K562 (cell line): Measurements from ENCODE around the gene HEMK1. TPM values are rescaled to one million over a fixed set of nuclear protein-coding genes. Genes with fewer than 3 reads are reported as not detected.

Experiments
- ATAC-seq: fragments of 200-7000 bp; cut with Tn5 transposase; 3 replicates; pipeline ENCODE4 v1.9.1; 2020; ENCODE audit warnings: moderate library complexity
- BruUV-seq: library from RNA; stranded (reverse); fragments of 400-500 nt; replicated peaks from 2 replicates; lab custom pipeline; 2021; lab: Mats Ljungman, UMichigan
- CTCF ChIA-PET: fragments of 300-600 bp; formaldehyde crosslinking; extraction: SDS; loops from one replicate; lab custom pipeline; 2021; ENCODE audit warnings: low intra/inter-chr PET ratio; lab: Yijun Ruan, JAX
- POLR2A ChIA-PET: fragments of 300-600, 350-650 bp; sonication (Branson Sonifier 250); formaldehyde crosslinking; extraction: SDS; loops from one replicate; lab custom pipeline; 2021; ENCODE audit warnings: antibody characterized with exemption, inconsistent platforms; lab: Yijun Ruan, JAX
- DNase-seq, 4 experiments: peaks; one replicate each; pipeline versions ENCODE4 v3.0.0 to v3.0.0-alpha.2; 2011 to 2018; ENCODE audit warnings: low spot score in 3 of 4, mixed read lengths in 3 of 4; ENCODE audit errors: extremely low read depth in 1 of 4
- FAIRE-seq: peaks from 2 replicates; lab custom pipeline; 2011; peaks lifted over from hg19 to GRCh38; lab: Jason Lieb, UNC
- H2AFZ ChIP-seq: 2 replicates; pipeline ENCODE4 v1.6.0; 2011; ENCODE audit warnings: low read depth, low read length, control low read depth, inconsistent platforms
- H3K27ac ChIP-seq: fragments of 200-600 bp; 3 replicates; pipeline ENCODE4 v1.8.0; 2011; ENCODE audit warnings: low read depth, mild to moderate bottlenecking, control low read depth, inconsistent platforms, low read length, moderate library complexity, mixed read lengths; ENCODE audit errors: extremely low read depth
- H3K27me3 ChIP-seq, 2 experiments: fragments of 300-600 bp in 1 of 2; 2 replicates in 1 of 2; 3 replicates in 1 of 2; pipeline versions ENCODE4 v1.6.0 to v1.8.0; 2011; ENCODE audit warnings: inconsistent platforms in 2 of 2, low read length in 2 of 2, mild to moderate bottlenecking in 1 of 2, mixed read lengths in 1 of 2, moderate library complexity in 1 of 2; ENCODE audit not compliant: control insufficient read depth in 2 of 2, insufficient read depth in 2 of 2
- H3K36me3 ChIP-seq: fragments of 300-600 bp; 3 replicates; pipeline ENCODE4 v1.8.0; 2011; ENCODE audit warnings: mild to moderate bottlenecking, low read length, inconsistent platforms; ENCODE audit not compliant: control insufficient read depth, insufficient read depth
- H3K4me1 ChIP-seq, 2 experiments: fragments of 200-600 bp in 1 of 2; replicated peaks in 1 of 2; 2 replicates in 1 of 2; 3 replicates in 1 of 2; pipeline versions ENCODE4 v1.5.1 to v1.8.0; 2011; ENCODE audit warnings: inconsistent platforms in 2 of 2, low read length in 2 of 2, mild to moderate bottlenecking in 1 of 2, mixed read lengths in 1 of 2, moderate library complexity in 1 of 2; ENCODE audit not compliant: control insufficient read depth in 2 of 2, insufficient read depth in 2 of 2
- H3K4me2 ChIP-seq: 2 replicates; pipeline ENCODE4 v1.6.1; 2011; ENCODE audit warnings: low read length, control low read depth, inconsistent platforms, mixed read lengths; ENCODE audit not compliant: insufficient read depth
- H3K4me3 ChIP-seq: fragments of 200-600 bp; sonication (generic), shearing (Covaris generic); 2 replicates; pipeline ENCODE4 v1.5.1; 2016; ENCODE audit warnings: control low read depth, inconsistent platforms
- H3K79me2 ChIP-seq: fragments of 200-600 bp; 3 replicates; pipeline ENCODE4 v1.8.0; 2011; ENCODE audit warnings: low read length, inconsistent platforms; ENCODE audit not compliant: control insufficient read depth, insufficient read depth
- H3K9ac ChIP-seq, 2 experiments: 2 replicates each; pipeline versions ENCODE4 v1.6.0 to v1.6.1; 2011; ENCODE audit warnings: low read depth in 2 of 2, low read length in 2 of 2, control low read depth in 1 of 2, inconsistent platforms in 1 of 2, mild to moderate bottlenecking in 1 of 2, mixed read lengths in 1 of 2; ENCODE audit not compliant: insufficient read depth in 1 of 2
- H3K9me1 ChIP-seq: one replicate; pipeline ENCODE4 v1.6.0; 2011; ENCODE audit warnings: inconsistent platforms, mild to moderate bottlenecking, low read length, moderate library complexity; ENCODE audit not compliant: control insufficient read depth, insufficient read depth
- H3K9me3 ChIP-seq: replicated peaks from 2 replicates; pipeline ENCODE4 v1.5.1; 2011; ENCODE audit warnings: low read depth, low read length, inconsistent platforms; ENCODE audit not compliant: control insufficient read depth, insufficient read depth
- H4K20me1 ChIP-seq: replicated peaks from 2 replicates; pipeline ENCODE4 v1.6.1; 2011; ENCODE audit warnings: low read length, inconsistent platforms, mixed read lengths; ENCODE audit not compliant: control insufficient read depth, insufficient read depth
- BRD4 ChIP-seq: fragments of 200-600 bp; sonication (generic); IDR thresholded peaks from 2 replicates; pipeline ENCODE4 v1.6.1; 2017; ENCODE audit warnings: inconsistent platforms
- CUX1 ChIP-seq: fragments of 200-800 bp; sonication (Bioruptor generic); IDR thresholded peaks from 2 replicates; pipeline ENCODE4 v1.6.1; 2016; ENCODE audit warnings: missing genetic modification characterization, missing compliant biosample characterization
- ESRRA ChIP-seq: fragments of 450-650 bp; IDR thresholded peaks from 2 replicates; pipeline ENCODE4 v1.6.1; 2014; ENCODE audit warnings: low read depth, mild to moderate bottlenecking, moderate library complexity, borderline replicate concordance
- FOXJ3 ChIP-seq: sonication (generic); formaldehyde crosslinking; IDR thresholded peaks from 2 replicates; pipeline ENCODE4 v1.4.0; 2020; ENCODE audit warnings: mild to moderate bottlenecking, missing genetic modification reagents
- NONO ChIP-seq, 2 experiments: fragments of 200-400 bp in 1 of 2; fragments of 450-650 bp in 1 of 2; formaldehyde crosslinking in 1 of 2; IDR thresholded peaks; 2 replicates each; pipeline ENCODE4 v1.6.1; 2017; ENCODE audit warnings: low read depth in 2 of 2, mild to moderate bottlenecking in 2 of 2, moderate library complexity in 2 of 2, low read length in 1 of 2
- PRMT5 ChIP-seq: sonication (generic); formaldehyde crosslinking; IDR thresholded peaks from 2 replicates; pipeline ENCODE4 v1.5.0; 2020; ENCODE audit warnings: missing genetic modification reagents
- PURB ChIP-seq: sonication (generic); formaldehyde crosslinking; IDR thresholded peaks from 2 replicates; pipeline ENCODE4 v1.9.0; 2021; ENCODE audit warnings: low read depth, mild to moderate bottlenecking, missing genetic modification reagents
- SAFB2 ChIP-seq: fragments of 200-400 bp; formaldehyde crosslinking; IDR thresholded peaks from 2 replicates; pipeline ENCODE4 v1.6.1; 2018; ENCODE audit warnings: borderline replicate concordance, low read length, low read depth, moderate library complexity; ENCODE audit not compliant: severe bottlenecking
- SRSF1 ChIP-seq: fragments of 200-400 bp; formaldehyde crosslinking; IDR thresholded peaks from 2 replicates; pipeline ENCODE4 v1.6.1; 2017; ENCODE audit warnings: mild to moderate bottlenecking, low read depth, low read length, moderate library complexity
- TCF7L2 ChIP-seq: fragments of 150-350 bp; IDR thresholded peaks from 2 replicates; pipeline ENCODE4 v1.6.1; 2016; ENCODE audit warnings: low read depth, mild to moderate bottlenecking, low read length, moderate library complexity
- ZNF57 ChIP-seq: fragments of 450-650 bp; formaldehyde crosslinking; IDR thresholded peaks from 2 replicates; pipeline ENCODE4 v1.4.0; 2020; ENCODE audit warnings: mild to moderate bottlenecking, moderate library complexity
- ZSCAN29 ChIP-seq: fragments of 450-650 bp; IDR thresholded peaks from 2 replicates; pipeline ENCODE4 v1.6.1; 2017
- WGBS: fragments of 100-300 bp; shearing (Covaris generic); methylation state at CpG from one replicate; pipeline ENCODE4 v1.1.6; 2016; ENCODE audit warnings: low coverage, mixed read lengths; ENCODE audit not compliant: insufficient coverage; ENCODE audit errors: missing lambda C conversion rate; 5-methylcytosine and 5-hydroxymethylcytosine counted together
- in situ Hi-C: fragments of 300-500 bp; cut with MboI; formaldehyde crosslinking; loops from 4 replicates; pipeline ENCODE4 v1.15.0; 2018; ENCODE audit warnings: inconsistent platforms, mixed read lengths
- intact Hi-C: fragments of 100-400 bp; cut with micrococcal nuclease; formaldehyde crosslinking; loops from 2 replicates; pipeline ENCODE4 v1.14.2; 2022
- polyA plus RNA-seq, 8 experiments: library from polyadenylated mRNA; depleted of rRNA in 4 of 8; stranded (reverse) in 5 of 8; unstranded in 3 of 8; fragments of >200 nt; fragmentation: Nextera tagmentation in 2 of 8; fragmentation: Illumina TruSeq in 1 of 8; extraction: Ambion mirVana in 2 of 8; extraction: Trizol in 1 of 8; gene quantifications; 2 replicates each; pipeline versions ENCODE4 v1.2.1 to v1.2.3, GENCODE V29; 2011 to 2014; ENCODE audit warnings: inconsistent platforms in 1 of 8, missing spikeins in 1 of 8
- total RNA-seq, 7 experiments: library from RNA; depleted of rRNA in 6 of 7; stranded (reverse); fragments of >200 nt in 6 of 7; fragmentation: Illumina TruSeq in 2 of 7; extraction: Trizol in 2 of 7; gene quantifications; 2 replicates each; pipeline versions ENCODE4 v1.2.1 to v1.2.3, GENCODE V29; 2011 to 2021; ENCODE audit warnings: low replicate concordance in 1 of 7
- TF ChIP-seq, protein P1 (sequence below): sonication (generic); formaldehyde crosslinking; IDR thresholded peaks from 2 replicates; pipeline ENCODE4 v1.8.0; 2022; ENCODE audit warnings: missing genetic modification reagents, mild to moderate bottlenecking, borderline replicate concordance
- TF ChIP-seq, protein P2 (sequence below): sonication (generic); IDR thresholded peaks from 2 replicates; pipeline ENCODE4 v1.6.1; 2016

HEMK1 gene
- total and polyA plus RNA-seq, 9 of the 15 experiments (the other 6 are each of a cell fraction or from before 2014, with no cell fraction given): 2.0 to 16.8 (median 11.4) TPM

GRCh38 chr3:50600141-50600753 is 30.9 kb downstream of the HEMK1 start:
- no peaks in the 10 kb centered on the region for H3K9me3 ChIP-seq
- H3K4me2 ChIP-seq: peak overlapping the region; percentile 78
- peak overlapping the region; percentile 74 to 89 for H3K9ac ChIP-seq
- no peak overlapping the region for H2AFZ ChIP-seq
- 10% methylated on average over 5 of the region's 9 CpGs for whole genome bisulfite sequencing
- H3K27ac ChIP-seq: peak overlapping the region; percentile 96
- H3K36me3 ChIP-seq: peaks cover 19% of the 10 kb centered on the region; the same call in 2 of the 3 replicates
- intact Hi-C loops (no loop called here), in situ Hi-C loops (no loop called here)
- no peaks in the 10 kb centered on the region for H3K9me1 ChIP-seq
- H4K20me1 ChIP-seq: no peaks in the 10 kb centered on the region
- BruUV-seq: no TSS peak
- ChIA-PET CTCF (interaction anchor here (0.8 kb wide), 1 partner anchor 14 kb away, joined by 4 read pairs; no protein-coding TSS in a partner anchor), POLR2A (interaction anchor here (0.6 to 3.9 kb wide), 4 partner anchors 10 to 255 kb away, joined by 3 to 44 read pairs (median 4); partner anchors contain the start of gene ZMYND10)
- H3K4me1 ChIP-seq: peaks cover 53 to 66% of the 10 kb centered on the region in 2 experiments
- ATAC-seq (peak; percentile 62), DNase-seq (peak; percentile 33 to 87 (median 52)), FAIRE-seq (peak; percentile 87)
- H3K4me3 ChIP-seq: no peak overlapping the region
- peaks cover 26% of the 10 kb centered on the region for H3K79me2 ChIP-seq
- H3K27me3 ChIP-seq: no peaks in the 10 kb centered on the region
- TF ChIP-seq, protein P1, sequence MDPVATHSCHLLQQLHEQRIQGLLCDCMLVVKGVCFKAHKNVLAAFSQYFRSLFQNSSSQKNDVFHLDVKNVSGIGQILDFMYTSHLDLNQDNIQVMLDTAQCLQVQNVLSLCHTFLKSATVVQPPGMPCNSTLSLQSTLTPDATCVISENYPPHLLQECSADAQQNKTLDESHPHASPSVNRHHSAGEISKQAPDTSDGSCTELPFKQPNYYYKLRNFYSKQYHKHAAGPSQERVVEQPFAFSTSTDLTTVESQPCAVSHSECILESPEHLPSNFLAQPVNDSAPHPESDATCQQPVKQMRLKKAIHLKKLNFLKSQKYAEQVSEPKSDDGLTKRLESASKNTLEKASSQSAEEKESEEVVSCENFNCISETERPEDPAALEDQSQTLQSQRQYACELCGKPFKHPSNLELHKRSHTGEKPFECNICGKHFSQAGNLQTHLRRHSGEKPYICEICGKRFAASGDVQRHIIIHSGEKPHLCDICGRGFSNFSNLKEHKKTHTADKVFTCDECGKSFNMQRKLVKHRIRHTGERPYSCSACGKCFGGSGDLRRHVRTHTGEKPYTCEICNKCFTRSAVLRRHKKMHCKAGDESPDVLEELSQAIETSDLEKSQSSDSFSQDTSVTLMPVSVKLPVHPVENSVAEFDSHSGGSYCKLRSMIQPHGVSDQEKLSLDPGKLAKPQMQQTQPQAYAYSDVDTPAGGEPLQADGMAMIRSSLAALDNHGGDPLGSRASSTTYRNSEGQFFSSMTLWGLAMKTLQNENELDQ (CRISPR knock-in tag): no peak
- TF ChIP-seq BRD4 (no peak), SAFB2 (no peak), SRSF1 (no peak), CUX1 (CRISPR knock-in tag) (no peak), ZSCAN29 (no peak), PURB (CRISPR knock-in tag) (no peak), FOXJ3 (CRISPR knock-in tag) (no peak), ESRRA (peak; percentile 86; the same call in 1 of the 2 replicates), NONO (IDR thresholded peaks at IDR 0.05; ENCODE audit: low read depth in 2 of 2, low read length in 1 of 2) (no peak), TCF7L2 (no peak), ZNF57 (CRISPR knock-in tag) (no peak), PRMT5 (CRISPR knock-in tag) (no peak)
- TF ChIP-seq, protein P2, sequence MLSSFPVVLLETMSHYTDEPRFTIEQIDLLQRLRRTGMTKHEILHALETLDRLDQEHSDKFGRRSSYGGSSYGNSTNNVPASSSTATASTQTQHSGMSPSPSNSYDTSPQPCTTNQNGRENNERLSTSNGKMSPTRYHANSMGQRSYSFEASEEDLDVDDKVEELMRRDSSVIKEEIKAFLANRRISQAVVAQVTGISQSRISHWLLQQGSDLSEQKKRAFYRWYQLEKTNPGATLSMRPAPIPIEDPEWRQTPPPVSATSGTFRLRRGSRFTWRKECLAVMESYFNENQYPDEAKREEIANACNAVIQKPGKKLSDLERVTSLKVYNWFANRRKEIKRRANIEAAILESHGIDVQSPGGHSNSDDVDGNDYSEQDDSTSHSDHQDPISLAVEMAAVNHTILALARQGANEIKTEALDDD: no peak
